Activated CD4-positive, CD25-positive, alpha-beta regulatory T cell treated with anti-CD3 and anti-CD28 coated beads, Interleukin-2, amount 50 U/mL, for 16 hours (primary cell): Measurements from ENCODE around the gene MRTFB.
"Not testable (repeated sequence)": the region's sequence is repeated elsewhere in the genome, so short reads cannot be mapped to it uniquely, and the experiment has no call there.

Source experiments
- DNase-seq: peaks from one replicate; pipeline ENCODE4 v3.0.0-alpha.2; 2020; ENCODE audit warnings: low read depth, low spot score

Gene MRTFB

DNA sequence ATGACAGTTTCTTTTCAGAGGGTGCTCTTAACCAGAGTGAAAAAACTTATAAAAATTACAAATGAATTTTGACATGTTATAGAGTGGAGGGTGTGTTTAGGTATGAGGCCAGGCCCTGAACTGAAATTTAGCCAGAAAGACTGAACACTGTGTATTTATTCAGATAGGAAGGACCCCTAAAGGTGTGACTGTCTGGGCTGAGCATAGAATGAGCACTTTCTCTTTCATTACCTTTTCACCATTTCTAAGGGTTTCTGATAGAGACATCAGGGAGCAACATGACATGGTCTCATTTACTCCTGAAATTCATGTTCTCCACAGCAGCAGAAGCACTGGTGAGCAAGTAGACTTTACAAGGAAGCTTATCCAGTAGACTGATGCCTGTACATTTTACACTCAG, 32.9 kb downstream of the MRTFB start:
- DNase-seq, result no peak

DNA sequence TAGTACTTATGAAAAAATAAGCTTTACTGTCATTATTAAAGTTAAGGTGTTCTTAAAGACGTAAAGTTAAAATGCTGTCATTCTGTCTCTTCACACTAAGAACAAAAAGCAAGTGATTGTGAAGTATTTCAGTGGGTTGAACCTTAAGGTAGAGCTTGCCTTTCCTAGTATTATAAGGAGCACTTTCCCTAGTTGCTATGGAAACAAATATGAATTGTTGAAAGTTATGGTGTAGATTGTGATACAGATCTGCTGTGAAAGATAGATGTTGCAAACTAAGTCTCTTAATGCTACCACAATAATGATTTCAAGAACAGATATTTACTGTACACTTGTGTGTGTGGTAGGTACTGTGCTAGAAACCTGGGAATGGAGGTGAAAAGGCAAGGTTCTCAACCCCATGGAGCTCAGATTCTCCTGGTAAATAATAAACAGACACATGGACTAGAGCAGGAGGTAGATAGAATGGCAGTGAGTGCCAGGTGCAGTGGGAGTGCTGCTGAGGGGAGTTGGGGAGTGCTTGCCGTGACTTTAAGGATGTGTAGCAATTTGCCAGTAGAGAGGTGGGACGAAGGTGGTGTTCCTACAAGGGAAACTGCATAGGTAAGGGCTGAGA, 34.7 kb downstream of the MRTFB start:
- DNase-seq, result no peak

DNA sequence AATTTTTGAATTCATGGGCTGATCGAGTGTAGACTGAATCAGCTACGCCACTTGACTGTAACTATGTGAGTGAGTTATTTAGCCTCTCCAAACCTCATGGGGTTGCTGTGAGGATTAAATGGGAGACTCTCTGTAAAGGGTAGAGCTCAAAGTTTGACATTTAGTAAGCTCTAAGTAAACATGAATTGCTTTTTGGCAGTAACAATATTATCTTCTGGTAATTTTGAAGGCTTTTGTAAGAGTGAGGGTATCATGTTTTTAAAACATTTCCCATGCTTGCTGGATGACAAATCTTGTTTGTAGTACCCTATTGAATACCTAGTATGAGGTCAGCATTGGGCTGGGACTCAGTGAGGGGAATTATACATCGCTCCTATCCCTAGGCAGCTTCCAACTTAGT, 35.3 kb downstream of the MRTFB start:
- no peak for DNase-seq

DNA sequence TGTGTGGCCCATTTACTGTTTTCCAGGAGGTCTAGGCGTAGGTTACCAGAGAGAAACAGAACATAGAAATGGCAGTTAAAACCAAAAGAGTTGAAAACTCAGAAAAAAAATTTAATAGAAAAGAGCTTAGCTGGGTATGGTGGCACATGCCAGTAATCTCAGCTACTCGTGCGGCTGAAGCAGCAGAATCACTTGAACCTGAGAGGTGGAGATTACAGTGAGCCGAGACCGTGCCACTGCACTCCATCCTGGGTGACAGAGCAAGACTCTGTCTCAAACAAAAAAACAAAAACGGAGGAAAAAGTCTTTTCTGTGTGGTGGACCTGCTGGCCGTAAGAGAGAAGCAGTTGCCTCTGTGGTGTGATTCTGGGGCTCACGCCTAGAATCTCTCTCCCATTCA, 35.8 kb downstream of the MRTFB start:
- no peak for DNase-seq

DNA sequence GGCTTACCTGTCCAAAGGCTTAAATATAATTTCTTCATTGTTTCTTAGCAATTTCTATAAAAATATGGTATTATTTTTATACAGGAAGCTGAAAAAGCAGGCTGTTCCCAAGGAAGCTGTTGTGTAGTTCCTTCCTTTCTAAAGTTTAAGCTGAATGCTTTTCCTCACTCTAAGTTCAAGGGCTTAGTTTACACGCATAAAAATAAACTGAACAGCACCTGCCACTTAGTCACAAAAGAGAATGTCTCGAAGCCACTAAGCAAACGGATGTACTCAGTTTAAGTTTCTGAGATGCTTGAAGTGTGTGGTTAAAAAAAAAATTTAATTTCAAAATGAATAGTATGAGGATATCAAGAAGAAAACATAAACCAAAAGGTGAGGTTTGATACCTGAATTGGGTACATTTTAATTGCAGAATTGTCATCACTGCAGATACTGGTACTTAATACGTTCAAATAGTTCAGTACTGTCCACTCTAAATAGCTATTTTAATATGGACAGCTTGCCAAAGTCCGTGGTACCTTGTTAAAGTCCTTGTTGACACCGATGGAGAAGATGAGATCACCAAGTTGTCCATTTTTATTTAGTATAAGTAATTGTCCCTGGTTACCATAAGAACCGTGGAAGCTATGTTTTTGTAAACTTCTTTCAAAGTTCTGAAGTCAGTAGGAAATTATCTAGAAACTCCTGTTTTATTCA, 38.1 kb downstream of the MRTFB start:
- no peak for DNase-seq

DNA sequence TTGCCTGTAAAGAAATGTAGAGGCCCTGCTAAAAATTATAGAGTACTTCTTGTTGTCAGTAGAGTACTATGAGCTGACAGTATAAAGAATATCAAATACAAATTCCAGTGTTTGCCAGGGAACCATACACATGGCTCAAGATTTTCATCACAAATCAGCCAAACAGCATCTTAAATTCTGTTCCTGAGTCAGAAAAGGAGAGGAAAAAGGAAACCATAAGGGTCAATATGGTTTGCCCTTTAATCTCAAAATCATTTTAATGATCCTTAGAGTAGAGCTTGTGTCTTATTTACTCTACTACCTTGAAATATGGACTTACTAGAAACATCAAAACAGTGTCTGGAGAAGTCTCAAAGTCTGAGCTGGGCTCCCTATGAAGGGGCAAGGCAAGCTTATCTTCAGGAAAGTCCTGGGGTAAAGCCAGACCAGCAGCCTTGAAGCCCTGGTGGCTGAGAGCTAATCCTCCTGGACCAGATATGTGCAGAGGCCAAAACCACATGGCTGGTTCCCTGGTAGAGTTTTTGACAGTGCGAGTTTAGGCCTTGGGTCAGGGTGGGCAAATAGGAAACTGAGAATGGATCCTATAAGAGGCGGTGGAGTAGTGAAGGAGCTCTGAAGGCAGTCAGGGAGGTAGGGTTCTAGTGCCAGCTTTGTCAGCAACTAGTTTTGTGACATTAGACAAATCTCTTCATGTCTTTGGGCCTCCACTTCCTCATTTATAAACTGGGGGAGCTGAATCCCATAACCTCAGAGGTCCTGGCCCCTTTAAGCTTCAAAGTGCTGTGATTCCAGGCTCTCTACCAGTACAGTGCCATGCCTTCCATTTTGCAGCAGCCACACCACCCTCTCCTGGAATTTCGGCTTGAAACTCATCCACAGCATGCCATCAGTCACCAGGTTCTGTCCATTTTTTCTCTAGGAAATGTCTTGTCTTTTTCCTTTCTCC, 38.9 kb downstream of the MRTFB start:
- no peak for DNase-seq

DNA sequence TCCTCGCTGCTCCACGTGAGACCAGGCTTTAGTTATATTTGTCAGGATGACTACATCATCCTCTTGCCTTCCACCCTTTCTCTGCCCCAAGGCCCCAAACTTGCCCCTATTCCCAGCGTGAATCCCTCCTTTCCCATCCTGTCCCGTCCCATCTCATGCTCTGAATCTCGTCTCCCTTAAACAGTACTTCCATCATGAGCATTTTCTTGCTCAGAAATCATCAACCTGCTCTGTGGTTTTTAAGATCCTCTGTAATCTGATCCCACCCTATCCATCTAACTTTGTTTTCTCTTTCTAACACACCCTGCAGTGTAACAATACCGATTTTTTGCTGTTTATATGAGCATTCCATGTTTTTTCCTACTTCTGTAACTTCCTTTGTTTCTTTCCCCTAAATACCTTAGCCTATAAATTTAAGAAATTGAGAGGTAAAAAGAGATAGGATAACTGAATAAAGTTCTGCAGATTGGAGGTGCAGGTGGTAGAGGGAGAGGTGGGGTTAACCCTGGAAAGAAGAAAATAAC, 39.7 kb downstream of the MRTFB start:
- DNase-seq, result no peak

DNA sequence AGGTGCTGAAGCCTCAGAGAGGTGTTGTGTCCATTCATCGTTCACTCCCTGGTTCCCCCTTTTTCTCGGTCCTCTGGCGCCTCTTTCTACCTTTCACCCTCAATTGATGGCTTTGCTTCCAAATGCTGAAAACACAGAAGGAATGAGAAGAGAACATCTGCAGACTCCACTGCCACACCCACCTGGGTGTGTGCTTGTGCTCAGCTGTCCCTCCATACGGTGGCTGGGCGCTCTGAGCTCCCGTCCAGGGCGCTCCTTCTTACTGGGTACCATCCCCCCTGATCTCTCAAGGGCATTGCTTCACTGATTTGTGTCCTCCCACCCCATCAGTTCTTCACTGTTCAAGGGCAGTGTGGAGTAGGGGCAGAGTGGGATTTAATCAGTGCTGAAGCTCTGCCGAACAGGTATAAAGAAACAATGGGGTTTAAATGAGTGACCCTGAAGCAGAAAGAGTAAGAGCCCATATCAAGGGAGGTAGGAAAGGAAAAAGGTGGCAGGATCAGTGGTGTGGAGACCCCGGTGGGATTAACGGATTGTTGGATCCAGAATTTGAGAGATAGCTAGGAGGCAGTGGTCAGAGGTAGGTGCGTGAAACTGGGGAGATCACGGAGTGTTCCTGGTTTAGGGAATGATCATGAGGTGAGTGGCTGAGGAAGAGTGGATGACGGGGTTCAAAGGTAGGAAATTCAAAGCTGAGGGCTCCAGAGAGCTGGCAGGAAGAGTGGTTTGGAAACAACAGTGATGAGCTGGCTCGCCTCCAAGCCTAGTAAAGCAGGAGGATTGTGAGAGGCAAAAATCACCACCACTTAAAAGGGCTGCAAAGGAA, 40.8 kb downstream of the MRTFB start:
- no peak for DNase-seq

DNA sequence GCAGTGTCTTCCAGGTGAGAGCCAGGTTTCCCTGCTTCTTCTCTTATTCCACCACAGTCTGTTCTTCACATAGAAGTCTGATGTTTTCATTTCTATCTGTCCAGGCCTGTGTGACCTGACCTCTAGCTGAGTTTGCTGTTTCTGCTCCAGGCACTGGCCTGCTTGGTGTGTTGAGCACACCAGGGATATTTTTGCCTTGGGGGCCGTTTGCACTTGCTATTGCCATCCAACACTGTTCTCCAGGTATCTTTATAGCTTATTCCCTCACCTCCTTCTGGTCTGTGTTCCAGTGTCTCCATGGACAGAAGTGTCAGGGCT, 41.4 kb downstream of the MRTFB start:
- DNase-seq, result no peak

DNA sequence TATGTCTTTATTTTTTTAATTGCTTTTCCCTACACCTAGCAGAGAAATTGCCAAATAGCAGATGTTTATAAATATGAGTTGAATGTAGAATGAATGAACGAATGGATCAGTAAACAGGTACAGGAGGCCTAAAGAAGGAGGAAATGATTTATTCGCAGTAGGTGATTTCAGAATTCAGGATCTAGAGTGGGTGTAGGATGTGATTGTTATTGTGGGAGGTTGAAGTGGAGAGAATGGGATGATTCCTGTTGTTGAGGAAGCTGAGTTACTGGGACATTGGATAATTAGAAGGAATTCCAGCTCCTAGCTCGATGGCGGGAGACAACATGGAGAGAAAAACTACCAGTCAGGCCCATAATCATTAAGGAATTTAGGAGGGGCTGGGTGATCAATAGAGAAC, 42.2 kb downstream of the MRTFB start:
- no peak for DNase-seq

DNA sequence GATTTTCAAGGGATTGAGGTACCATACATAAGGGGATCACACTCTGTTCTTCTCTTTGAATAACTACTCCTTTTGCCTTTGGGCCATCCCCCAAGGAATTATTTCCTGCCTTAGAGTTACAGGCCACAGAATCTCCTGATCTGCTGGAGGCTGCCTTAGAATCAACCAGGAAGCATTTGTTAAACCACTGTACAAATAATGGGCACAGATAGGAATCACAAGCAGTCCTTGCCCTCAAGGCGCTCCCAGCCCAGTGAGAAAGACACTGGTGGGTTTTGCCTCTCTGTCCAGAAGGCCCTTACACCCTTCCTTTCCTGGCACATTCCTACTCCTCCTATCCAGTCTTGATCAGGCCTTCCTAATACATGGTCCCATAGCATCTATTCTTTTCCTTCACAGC, 45.9 kb downstream of the MRTFB start:
- DNase-seq, result no peak

DNA sequence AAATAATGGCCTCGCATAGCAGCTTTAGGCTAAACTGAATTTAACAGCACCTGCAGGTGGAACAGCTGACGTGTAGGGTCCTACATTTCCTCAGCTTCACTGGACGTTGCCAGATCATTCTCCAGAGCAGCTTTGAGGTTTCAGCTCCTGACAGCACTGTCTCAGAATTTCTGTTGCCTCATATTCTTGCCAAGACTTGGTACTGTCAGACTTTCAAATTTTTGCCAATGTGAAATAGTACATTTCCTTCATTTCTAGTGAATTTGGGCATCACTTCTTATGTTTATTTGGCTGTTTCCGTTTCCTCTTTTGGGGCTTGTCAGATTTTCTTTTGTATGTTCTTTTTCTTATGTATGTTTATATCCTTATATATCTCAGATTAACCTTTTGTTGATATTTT, 48.7 kb downstream of the MRTFB start:
- no peak for DNase-seq

DNA sequence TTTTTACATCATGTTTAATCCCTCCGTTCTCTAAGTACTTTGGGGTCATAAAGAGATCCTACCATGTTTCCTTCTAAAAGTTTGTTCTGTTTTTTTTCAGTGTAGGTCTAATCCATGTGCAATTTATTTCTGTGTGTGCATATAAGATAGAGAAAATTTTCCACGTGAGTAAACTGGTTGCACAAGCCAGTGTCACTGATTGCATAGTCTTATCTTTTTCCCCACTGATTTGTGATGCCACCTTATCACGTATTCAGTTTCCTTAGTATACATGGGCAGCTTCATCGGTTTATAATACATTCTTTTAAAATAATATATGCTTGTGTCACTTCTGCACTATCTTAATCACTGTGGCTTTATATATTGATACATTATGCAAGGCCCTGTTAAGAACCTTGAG, 49.2 kb downstream of the MRTFB start:
- no peak for DNase-seq

DNA sequence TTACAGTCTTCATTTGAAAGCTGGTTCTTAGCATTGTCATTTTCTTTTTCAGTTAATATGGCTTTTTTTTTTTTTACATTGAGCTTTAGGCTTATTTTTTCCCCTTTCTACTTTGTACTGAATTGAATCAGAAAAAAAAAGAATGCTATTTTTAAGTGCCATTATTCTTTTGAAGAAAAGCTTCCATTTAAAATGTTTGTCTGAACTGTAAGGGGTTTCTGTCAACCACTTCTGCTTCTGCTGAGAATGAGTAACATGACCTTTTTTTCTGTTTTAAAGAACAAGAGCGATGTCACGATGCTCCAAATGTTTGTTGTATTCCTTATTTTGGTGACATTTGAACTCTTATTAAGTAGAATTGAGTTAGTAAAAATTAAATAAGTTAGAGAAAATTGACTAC, 50.0 kb downstream of the MRTFB start:
- no peak for DNase-seq

DNA sequence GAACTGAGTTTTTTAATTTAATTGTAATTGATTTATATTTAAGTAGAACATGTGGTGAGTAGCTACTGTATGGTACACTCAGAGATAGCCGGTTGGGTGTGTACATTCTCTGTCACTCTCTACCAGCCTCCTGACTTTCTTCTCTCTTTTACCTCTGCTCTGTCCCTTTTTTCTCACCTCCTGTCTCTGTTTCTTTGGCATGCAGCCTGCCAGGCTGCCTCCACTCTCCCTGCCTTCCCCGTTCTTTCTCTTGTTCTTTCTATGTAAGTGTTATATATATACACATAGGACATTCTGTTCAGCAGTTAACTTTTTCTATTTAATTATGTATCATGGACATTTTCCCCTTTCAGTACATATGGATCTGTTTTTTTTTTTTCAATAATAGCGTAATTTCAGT, 50.8 kb downstream of the MRTFB start:
- DNase-seq, result no peak

DNA sequence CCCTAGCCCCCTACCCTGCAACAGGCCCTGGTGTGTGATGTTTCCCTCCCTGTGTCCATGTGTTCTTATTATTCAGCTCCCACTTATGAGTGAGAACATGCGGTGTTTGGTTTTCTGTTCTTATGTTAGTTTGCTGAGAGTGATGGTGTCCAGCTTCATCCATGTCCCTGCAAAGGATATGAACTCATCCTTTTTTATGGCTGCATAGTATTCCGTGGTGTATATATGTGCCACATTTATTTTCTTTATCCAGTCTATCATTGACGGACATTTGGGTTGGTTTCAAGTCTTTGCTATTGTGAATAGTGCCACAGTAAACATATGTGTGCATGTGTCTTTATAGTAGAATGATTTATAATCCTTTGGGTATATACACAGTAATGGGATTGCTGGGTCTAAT, 51.3 kb downstream of the MRTFB start:
- not testable (repeated sequence) for DNase-seq

DNA sequence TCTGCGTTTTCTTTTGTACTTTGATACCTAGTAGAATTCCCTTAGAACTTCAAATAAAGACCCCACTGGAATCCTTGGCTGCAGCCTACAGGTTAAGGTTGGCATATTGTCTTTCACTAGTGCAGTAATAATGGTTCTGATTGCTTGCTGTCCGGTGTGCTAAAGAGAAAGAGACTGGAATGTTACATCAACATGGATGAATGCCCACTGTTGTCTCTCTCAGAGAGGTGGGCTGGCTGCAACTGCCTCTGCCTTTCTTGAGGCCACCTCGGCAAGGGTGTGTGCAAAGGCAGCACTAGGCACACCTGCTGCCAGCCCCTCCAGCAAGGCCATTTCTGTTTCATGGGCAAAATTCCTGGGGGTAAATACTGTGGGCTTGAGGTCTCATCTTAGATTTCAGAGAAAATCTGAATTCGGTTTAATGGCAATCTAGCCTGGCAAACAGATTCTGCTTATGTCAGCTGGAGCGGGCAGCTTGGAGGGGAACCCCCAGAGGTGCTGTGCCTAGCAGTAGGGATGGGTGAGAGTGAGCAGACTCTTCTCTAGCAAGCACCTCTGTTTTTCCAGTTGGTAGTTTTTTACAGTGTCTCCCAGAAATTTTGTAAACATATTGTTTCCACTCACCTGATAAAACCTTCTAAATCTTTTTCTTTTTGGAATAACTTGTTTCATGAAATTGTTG, 54.0 kb downstream of the MRTFB start:
- DNase-seq, result no peak

DNA sequence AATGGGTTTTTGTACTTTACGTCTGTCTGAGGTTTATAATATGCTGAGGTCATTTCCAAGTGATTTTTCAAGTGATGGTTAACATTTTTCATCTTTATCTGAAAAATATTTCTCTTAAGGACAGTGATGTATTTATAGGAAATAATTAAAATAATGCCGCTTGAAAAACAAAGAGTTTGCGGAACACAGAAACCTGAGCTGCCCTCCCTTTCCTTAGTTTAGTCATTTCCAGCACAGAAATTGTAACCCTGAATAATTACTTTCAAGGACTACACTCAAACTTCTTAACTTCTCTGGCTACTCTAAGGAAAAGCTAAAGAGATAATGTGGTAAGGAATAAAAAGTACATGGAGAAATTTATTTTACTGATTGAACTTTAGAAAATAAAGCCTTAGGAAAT, 54.6 kb downstream of the MRTFB start:
- DNase-seq, result no peak

DNA sequence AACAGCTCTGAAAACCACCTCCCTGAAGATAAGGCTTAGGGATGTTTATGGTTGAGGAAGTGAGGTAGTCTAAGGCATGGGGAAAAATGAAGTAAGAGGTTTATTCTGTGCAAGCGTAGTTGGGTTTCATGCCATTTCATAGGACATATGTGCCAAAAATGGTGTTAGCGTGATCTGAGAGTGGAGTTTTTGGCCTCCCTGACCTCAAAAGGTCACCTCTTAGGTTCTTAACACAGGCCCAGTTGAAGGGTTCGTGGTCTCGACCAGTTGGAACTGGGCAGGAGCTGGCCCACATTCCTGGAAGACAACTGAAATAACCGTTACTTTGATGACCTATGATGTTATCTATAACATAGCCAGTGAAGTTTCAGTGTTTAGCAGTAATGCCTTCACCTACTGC, 57.0 kb downstream of the MRTFB start:
- DNase-seq, result no peak

DNA sequence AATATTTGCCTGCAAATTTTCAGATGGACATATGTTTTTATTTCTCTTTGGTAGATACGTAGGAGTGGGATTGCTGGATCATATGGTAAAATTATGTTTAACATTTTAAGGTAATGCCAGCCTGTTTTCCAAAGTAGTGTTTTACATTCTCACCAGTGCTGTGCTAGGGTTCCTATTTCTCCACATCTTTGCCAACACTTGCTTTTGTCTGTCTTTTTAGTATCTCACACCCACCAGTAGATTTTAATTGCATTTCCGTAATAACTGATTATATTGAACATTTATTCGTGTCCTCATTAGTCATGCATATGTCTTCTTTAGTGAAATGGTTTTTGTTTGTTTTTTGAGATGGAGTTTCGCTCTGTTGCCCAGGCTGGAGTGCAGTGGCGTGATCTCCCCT, 58.4 kb downstream of the MRTFB start:
- no peak for DNase-seq
